Lower leg skin (tissue), 4 donors: ENCODE data around the gene TIMM17B. TPM values are rescaled to one million over a fixed set of nuclear protein-coding genes. Genes with fewer than 3 reads are reported as not detected.

Experiments used
- DNase-seq, 2 donors: peaks; one replicate each; pipeline ENCODE4 v3.0.0-alpha.2; 2019; ENCODE audit warnings: low spot score in 2 of 2
- H3K4me3 ChIP-seq: fragments of 200-600 bp; sonication (generic); 2 replicates; pipeline ENCODE4 v1.5.1; 2017; ENCODE audit warnings: mild to moderate bottlenecking, low read depth; ENCODE audit not compliant: poor library complexity, severe bottlenecking
- POLR2A ChIP-seq, 2 donors: fragments of 450-650 bp; IDR thresholded peaks; one replicate each; pipeline ENCODE4 v1.6.1; 2016 to 2017; ENCODE audit warnings: antibody characterized with exemption in 2 of 2, mild to moderate bottlenecking in 1 of 2, moderate library complexity in 1 of 2
- WGBS, 2 donors: methylation state at CpG; one replicate each; pipeline ENCODE4 v1.1.5; 2018; 5-methylcytosine and 5-hydroxymethylcytosine counted together
- intact Hi-C: fragments of 100-400 bp; cut with DNase I; formaldehyde crosslinking; loops from one replicate; pipeline ENCODE4 v1.15.0; 2023; ENCODE audit warnings: low total_unique reads
- total RNA-seq, 4 donors: library from RNA; depleted of rRNA; stranded (reverse); fragments of >200 nt; gene quantifications; one replicate each; pipeline ENCODE4 v1.1.0, GENCODE V29; 2016
- TF ChIP-seq, protein P1 (sequence below), 3 donors: fragments of 450-650 bp; IDR thresholded peaks; one replicate each; pipeline ENCODE4 v1.5.1; 2016; ENCODE audit warnings: antibody characterized with exemption in 3 of 3, mild to moderate bottlenecking in 3 of 3, moderate library complexity in 2 of 3

TIMM17B gene
- total RNA-seq, 4 donors from 2014 or later, result 37.1 to 46.2 (median 42.2) TPM

DNA sequence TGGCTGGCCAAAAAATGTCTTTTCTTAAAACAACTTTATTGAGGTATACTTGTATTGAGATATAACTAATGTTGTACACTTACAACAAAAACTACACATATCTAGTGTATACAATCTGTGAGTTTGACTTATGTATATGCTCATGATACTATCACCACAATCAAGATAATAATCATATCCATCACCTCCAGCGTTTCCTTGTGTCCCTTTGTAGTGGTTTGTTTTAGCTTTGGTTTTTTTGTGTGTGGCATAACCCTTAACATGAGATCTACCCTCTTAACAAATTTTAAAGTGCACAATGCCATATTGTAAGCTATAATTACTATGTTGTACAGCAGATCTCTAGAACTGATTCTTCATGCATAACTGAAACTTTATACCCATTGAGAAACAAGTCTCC is 48.7 kb downstream of the TIMM17B start:
- intact Hi-C loops, result no loop called here
- no peak for DNase-seq
- 50 to 59% methylated on average over 1 of the region's 1 CpG for WGBS, 2 donors
- no peak for TF ChIP-seq POLR2A (IDR thresholded peaks at IDR 0.05)
- TF ChIP-seq, protein P1, sequence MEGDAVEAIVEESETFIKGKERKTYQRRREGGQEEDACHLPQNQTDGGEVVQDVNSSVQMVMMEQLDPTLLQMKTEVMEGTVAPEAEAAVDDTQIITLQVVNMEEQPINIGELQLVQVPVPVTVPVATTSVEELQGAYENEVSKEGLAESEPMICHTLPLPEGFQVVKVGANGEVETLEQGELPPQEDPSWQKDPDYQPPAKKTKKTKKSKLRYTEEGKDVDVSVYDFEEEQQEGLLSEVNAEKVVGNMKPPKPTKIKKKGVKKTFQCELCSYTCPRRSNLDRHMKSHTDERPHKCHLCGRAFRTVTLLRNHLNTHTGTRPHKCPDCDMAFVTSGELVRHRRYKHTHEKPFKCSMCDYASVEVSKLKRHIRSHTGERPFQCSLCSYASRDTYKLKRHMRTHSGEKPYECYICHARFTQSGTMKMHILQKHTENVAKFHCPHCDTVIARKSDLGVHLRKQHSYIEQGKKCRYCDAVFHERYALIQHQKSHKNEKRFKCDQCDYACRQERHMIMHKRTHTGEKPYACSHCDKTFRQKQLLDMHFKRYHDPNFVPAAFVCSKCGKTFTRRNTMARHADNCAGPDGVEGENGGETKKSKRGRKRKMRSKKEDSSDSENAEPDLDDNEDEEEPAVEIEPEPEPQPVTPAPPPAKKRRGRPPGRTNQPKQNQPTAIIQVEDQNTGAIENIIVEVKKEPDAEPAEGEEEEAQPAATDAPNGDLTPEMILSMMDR (IDR thresholded peaks at IDR 0.05), result no peak
- no peak overlapping the region for H3K4me3 ChIP-seq

Other genes with a start within 250 kb of the TIMM17B start
- gene WAS, start 214.0 kb downstream of the TIMM17B start, total RNA-seq, result 1 to 10 TPM; 1.3 to 4.1 (median 3.2) TPM
- 10 to 100 TPM in 1 of 4 donors, 1 to 10 TPM in 3; 6.7 to 15.0 (median 9.2) TPM for gene SUV39H1, start 201.0 kb downstream of the TIMM17B start, total RNA-seq
- not detected for gene GLOD5, start 136.0 kb downstream of the TIMM17B start, total RNA-seq
- gene GATA1, start 111.2 kb downstream of the TIMM17B start, total RNA-seq, result not detected
- 10 to 100 TPM; 55.3 to 90.2 (median 67.9) TPM for gene HDAC6, start 95.7 kb downstream of the TIMM17B start, total RNA-seq
- not detected for gene ERAS, start 71.3 kb downstream of the TIMM17B start, total RNA-seq
- gene PCSK1N, start 62.2 kb downstream of the TIMM17B start, total RNA-seq, result 10 to 100 TPM in 2 of 4 donors, 1 to 10 TPM in 2; 2.9 to 16.7 (median 8.5) TPM
- 10 to 100 TPM; 68.0 to 88.6 (median 73.6) TPM for gene PQBP1, start 162 bp upstream of the TIMM17B start, total RNA-seq
- gene SLC35A2, start 13.9 kb upstream of the TIMM17B start, total RNA-seq, result 10 to 100 TPM; 14.0 to 27.9 (median 25.4) TPM
- 10 to 100 TPM in 1 of 4 donors, 1 to 10 TPM in 3; 5.2 to 10.3 (median 8.3) TPM for gene PIM2, start 21.3 kb upstream of the TIMM17B start, total RNA-seq
- 10 to 100 TPM; 47.2 to 66.8 (median 53.6) TPM for gene OTUD5, start 59.8 kb upstream of the TIMM17B start, total RNA-seq
- under 1 TPM; 0.08 to 0.72 (median 0.33) TPM for gene KCND1, start 74.1 kb upstream of the TIMM17B start, total RNA-seq
- gene GRIPAP1, start 104.5 kb upstream of the TIMM17B start, total RNA-seq, result 10 to 100 TPM; 30.0 to 43.7 (median 32.4) TPM
- gene TFE3, start 145.6 kb upstream of the TIMM17B start, total RNA-seq, result 10 to 100 TPM; 37.1 to 55.9 (median 53.6) TPM
- gene CCDC120, start 161.2 kb upstream of the TIMM17B start, total RNA-seq, result 10 to 100 TPM; 33.7 to 51.9 (median 36.0) TPM
- gene PRAF2, start 176.2 kb upstream of the TIMM17B start, total RNA-seq, result 10 to 100 TPM in 1 of 4 donors, 1 to 10 TPM in 3; 6.2 to 11.2 (median 7.7) TPM
- 100 to 1,000 TPM in 1 of 4 donors, 10 to 100 TPM in 3; 84.4 to 102 (median 87.8) TPM for gene WDR45, start 182.1 kb upstream of the TIMM17B start, total RNA-seq
- gene GPKOW, start 226.0 kb upstream of the TIMM17B start, total RNA-seq, result 10 to 100 TPM; 36.2 to 43.6 (median 36.3) TPM